ENCODE measurements around the gene TEX47. TPM values are rescaled to one million over a fixed set of nuclear protein-coding genes. Genes with fewer than 3 reads are reported as not detected.
A peak's percentile ranks its signal among the peaks of the same experiment; 100 is the strongest.

TEX47 gene
- total and polyA plus RNA-seq, 2 experiments from 2014 or later: not detected

- no peaks in the 10 kb centered on the region for H3K36me3 ChIP-seq
- H3K4me1 ChIP-seq (ENCODE audit: low read depth): no peaks in the 10 kb centered on the region
- no peak for TF ChIP-seq CTCF (IDR thresholded peaks at IDR 0.05; ENCODE audit: low read depth, low read length)
Measured at GRCh38 chr7:88818552-88818951, 23.0 kb upstream of the TEX47 start.

GRCh38 chr7:88806280-88807037, 10.9 kb upstream of the TEX47 start:
- no peak overlapping the region for H3K4me3 ChIP-seq
- no peaks in the 10 kb centered on the region for H3K27me3 ChIP-seq
- no peak overlapping the region for H3K27ac ChIP-seq
- no peaks in the 10 kb centered on the region for H3K36me3 ChIP-seq
- H3K4me1 ChIP-seq (ENCODE audit: low read depth): peaks cover 1% of the 10 kb centered on the region
- H3K9me3 ChIP-seq (ENCODE audit: low read depth): no peaks in the 10 kb centered on the region
- no peak for DNase-seq (ENCODE audit: low read depth in 1 of 2, low spot score in 1 of 2)
- TF ChIP-seq CTCF (IDR thresholded peaks at IDR 0.05; ENCODE audit: low read depth, low read length): no peak

More at GRCh38 chr7:88818552-88818951, 23.0 kb upstream of the TEX47 start:
- no peak for DNase-seq (ENCODE audit: low read depth in 1 of 2, low spot score in 1 of 2)
- no peaks in the 10 kb centered on the region for H3K27me3 ChIP-seq
- no peak overlapping the region for H3K27ac ChIP-seq
- H3K4me3 ChIP-seq: no peak overlapping the region
- H3K9me3 ChIP-seq (ENCODE audit: low read depth): no peaks in the 10 kb centered on the region

- no peak for DNase-seq (ENCODE audit: low read depth in 1 of 2, low spot score in 1 of 2)
- Histone ChIP-seq H3K4me3 (no peak overlapping the region), H3K27ac (no peak overlapping the region), H3K36me3 (no peaks in the 10 kb centered on the region), H3K4me1 (ENCODE audit: low read depth) (peaks cover 4% of the 10 kb centered on the region), H3K27me3 (no peaks in the 10 kb centered on the region), H3K9me3 (ENCODE audit: low read depth) (no peaks in the 10 kb centered on the region)
- no peak for TF ChIP-seq CTCF (IDR thresholded peaks at IDR 0.05; ENCODE audit: low read depth, low read length)
Measured at GRCh38 chr7:88801046-88801445, 5.5 kb upstream of the TEX47 start.

GRCh38 chr7:88792361-88792760, 3.2 kb downstream of the TEX47 start:
- TF ChIP-seq CTCF (IDR thresholded peaks at IDR 0.05; ENCODE audit: low read depth, low read length): no peak
- DNase-seq (ENCODE audit: low read depth in 1 of 2, low spot score in 1 of 2): no peak
- H3K4me3 ChIP-seq: no peak overlapping the region
- H3K27me3 ChIP-seq: no peaks in the 10 kb centered on the region
- H3K27ac ChIP-seq: no peak overlapping the region
- H3K4me1 ChIP-seq (ENCODE audit: low read depth): no peaks in the 10 kb centered on the region
- no peaks in the 10 kb centered on the region for H3K36me3 ChIP-seq
- no peaks in the 10 kb centered on the region for H3K9me3 ChIP-seq (ENCODE audit: low read depth)

GRCh38 chr7:88791891-88792290, 3.6 kb downstream of the TEX47 start:
- no peaks in the 10 kb centered on the region for H3K4me1 ChIP-seq (ENCODE audit: low read depth)
- DNase-seq (ENCODE audit: low read depth in 1 of 2, low spot score in 1 of 2): peak in 1 of 2 donors; percentile 2
- H3K9me3 ChIP-seq (ENCODE audit: low read depth): no peaks in the 10 kb centered on the region
- no peak for TF ChIP-seq CTCF (IDR thresholded peaks at IDR 0.05; ENCODE audit: low read depth, low read length)
- no peaks in the 10 kb centered on the region for H3K27me3 ChIP-seq
- H3K36me3 ChIP-seq: no peaks in the 10 kb centered on the region
- no peak overlapping the region for H3K27ac ChIP-seq
- H3K4me3 ChIP-seq: no peak overlapping the region
